NCI-H146 treated with DMSO at 0.1 percent for 48 hours (cell line): Measurements from ENCODE around the gene C4BPA.

Experiments used
- DNase-seq: peaks from one replicate; lab custom pipeline; 2025; ENCODE audit not compliant: unreplicated experiment; lab: John Stamatoyannopoulos, UW

C4BPA gene

GRCh38 chr1:207077012-207077411 is 27.0 kb upstream of the C4BPA start:
- DNase-seq: no peak

- peak; percentile 55 for DNase-seq
Observed at GRCh38 chr1:207077470-207078377, 26.3 kb upstream of the C4BPA start.

DNA sequence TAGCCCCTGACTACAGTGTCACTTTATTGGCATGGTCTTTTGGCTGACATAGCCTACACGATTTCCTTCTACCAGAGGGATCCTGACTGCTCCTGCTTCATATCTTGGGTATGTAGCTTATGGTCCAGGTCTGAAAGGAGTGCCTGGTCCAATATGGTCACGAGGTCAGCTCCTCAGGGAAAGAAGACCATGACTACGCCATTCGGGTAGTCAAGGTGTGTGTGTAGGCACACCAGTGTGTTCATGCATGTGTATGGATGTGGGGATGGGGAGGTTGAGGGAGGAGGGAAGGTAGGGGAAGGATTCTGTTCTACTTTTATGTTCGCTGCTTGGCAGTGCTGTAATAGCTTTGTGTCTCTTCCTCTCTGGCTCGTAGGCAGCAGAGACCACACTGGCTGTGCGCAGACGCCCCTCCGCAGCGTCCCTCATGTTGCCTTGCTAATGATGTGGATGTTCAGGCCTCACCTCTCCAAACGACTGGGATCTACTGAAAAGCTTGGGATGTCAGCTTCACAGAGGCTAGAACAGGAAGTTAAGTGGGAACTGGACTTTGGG is 25.4 kb upstream of the C4BPA start:
- no peak for DNase-seq

- no peak for DNase-seq
Observed at GRCh38 chr1:207079706-207080241, 24.3 kb upstream of the C4BPA start.

DNA sequence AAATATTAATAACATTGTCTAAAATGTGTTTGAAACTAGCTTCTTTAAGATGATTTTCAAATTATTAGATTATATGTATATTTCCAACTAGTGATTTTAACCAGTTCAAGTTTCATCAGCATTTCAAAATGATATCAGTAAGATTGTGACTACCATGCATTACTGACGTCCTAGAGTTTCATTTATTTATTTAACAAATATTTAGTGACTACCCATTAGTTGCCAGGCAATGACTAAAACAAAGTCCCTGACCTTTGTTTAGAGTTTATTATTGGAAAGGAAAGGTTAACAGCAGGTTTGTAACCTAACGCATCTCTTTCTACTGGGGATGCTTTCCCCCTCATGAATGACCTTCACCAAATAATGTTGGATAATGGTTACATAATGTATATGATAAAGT is 22.9 kb upstream of the C4BPA start:
- DNase-seq: no peak

- no peak for DNase-seq
Observed at GRCh38 chr1:207081806-207082205, 22.2 kb upstream of the C4BPA start.

DNA sequence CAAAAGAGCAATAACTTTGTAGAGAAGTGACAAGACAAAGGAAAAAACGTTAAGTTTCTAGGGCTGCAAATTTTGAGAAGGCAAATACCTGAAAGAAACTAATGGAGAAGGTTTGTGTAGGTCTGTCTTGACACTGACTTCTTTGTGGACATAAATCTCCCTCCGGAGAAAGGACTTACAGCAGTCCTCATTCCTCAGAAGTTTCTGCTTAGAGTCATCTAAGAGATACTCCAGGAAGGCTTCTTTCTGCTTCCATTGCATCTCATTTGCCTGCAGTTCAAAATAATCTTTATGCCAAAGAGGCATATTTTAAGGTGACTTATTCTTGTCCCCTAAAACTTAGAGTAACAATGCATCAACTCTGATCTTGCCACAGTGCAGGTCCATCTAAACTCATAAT is 19.8 kb upstream of the C4BPA start:
- DNase-seq: no peak

- DNase-seq: no peak
Observed at GRCh38 chr1:207084701-207085180, 19.3 kb upstream of the C4BPA start.

DNA sequence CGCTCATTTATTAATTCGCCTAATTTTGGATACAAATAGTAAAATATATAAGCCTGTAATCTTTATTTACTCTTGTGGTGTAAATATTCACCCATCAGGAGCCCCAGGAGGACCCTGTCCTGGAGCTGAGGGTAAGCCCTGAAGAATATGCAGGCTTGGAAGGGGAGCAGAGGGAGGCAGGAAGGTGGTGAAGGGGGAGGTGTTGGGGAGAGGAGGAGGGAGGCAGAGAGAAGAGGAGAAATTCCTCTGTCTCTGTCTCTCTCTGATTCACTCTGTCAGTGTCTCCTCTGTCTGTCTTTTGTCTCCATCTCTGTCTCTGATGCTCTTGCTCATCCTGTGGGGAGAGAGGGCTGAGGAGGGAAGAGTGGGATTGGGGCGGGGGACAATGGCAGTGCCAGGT is 18.1 kb upstream of the C4BPA start:
- no peak for DNase-seq

GRCh38 chr1:207088161-207088560 is 15.9 kb upstream of the C4BPA start:
- DNase-seq: no peak

GRCh38 chr1:207088701-207089626 is 15.1 kb upstream of the C4BPA start, which contains the start of gene C4BPB:
Gene C4BPB, plus strand, starts transcription at chr1:207088860. Its CDS starts 672 bp downstream, at chr1:207089532.
- no peak for DNase-seq

DNA sequence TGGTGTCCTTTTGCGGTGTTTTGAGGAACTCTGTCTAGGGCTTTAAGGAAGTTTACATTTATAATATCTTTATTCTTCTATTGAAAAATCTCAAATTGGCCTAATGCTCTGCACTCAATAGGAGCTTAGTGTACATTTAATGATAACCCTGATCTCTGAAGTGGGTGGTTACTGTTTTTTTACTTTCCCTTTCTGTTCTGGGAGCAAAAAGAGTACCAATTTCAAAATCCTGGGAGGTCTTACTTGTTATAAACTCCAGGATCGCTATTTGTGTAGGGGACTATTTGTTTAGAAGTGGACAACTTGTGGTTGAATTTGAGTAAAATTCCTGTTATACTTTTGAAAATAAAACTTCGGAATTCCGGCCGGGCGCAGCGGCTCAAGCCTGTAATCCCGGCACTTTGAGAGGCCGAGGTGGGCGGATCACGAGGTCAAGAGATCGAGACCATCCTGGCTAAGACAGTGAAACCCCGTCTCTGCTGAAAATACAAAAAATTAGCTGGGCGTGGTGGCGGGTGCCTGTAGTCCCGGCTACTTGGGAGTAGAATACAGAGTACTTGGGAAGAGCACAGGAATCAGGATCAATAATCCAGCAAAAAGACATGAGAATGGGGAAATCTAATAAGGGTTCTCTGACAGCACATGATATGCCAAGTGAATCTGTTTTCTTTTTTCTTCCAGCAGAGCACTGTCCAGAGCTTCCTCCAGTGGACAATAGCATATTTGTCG is 14.2 kb upstream of the C4BPA start:
- no peak for DNase-seq

DNA sequence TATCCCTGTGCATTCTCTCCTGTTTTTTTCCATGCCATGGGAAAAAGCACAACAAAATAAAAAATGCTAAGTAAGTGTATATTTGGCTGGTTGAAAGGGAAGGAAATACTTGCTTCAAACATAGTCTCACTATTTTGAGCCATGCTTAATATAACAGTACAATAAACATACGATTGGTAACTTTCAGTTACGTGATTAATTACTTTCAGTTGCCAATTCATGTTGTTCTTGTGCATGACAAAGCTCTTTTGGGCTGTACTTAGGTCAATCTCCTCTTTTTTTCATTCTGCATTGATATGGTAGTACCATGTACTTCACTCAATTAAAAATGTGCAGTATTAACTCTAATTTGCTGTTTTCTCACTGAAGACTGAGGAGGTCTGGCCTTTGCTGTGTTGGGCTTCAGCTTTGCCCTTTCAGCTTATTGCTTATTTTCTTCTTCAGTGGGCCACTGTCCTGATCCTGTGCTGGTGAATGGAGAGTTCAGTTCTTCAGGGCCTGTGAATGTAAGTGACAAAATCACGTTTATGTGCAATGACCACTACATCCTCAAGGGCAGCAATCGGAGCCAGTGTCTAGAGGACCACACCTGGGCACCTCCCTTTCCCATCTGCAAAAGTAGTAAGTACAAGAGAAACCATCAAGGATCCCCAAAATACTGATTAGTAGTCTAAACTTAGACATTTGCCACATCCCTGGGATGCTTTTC is 12.7 kb upstream of the C4BPA start:
- no peak for DNase-seq

DNA sequence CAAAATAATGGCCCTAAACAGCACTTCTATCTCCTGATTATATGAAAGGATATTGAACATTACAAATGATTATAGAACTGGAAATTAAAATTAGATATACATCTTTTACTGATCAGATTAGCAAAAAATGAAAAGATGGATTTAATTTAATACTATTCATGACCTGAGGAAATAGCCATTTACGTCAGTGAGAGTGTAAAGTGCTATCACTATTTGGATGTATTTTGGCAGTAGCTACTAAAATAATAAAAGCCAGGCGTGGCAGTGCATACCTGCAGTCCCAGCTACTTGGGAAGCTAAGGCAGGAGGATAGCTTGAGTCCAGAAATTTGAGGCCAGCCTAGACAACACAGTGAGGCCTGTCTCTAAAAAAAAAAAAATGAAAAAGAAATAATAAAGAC is 10.1 kb upstream of the C4BPA start:
- no peak for DNase-seq

GRCh38 chr1:207097871-207098324 is 6.1 kb upstream of the C4BPA start:
- DNase-seq: no peak

GRCh38 chr1:207101720-207102119 is 2.3 kb upstream of the C4BPA start:
- DNase-seq: no peak

DNA sequence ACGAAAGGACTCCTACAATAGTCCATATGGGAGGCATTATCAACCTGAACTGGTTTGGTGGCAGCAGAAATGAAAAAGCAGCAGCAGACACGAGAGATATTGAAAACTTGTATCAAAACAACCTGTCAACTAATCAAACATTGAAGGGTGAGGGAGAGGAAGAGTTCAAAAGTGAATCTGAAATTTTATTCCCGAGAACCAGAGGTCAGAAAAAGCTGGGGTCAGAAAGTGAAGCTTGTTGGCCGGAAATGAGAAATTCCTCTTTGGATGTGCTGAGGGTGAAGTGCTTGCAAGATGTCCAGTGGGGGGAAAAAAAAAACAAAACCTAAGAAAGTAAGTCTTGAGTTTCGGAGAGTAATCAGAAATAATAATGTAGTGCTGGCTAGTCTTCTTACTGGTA is 1.9 kb upstream of the C4BPA start:
- no peak for DNase-seq

DNA sequence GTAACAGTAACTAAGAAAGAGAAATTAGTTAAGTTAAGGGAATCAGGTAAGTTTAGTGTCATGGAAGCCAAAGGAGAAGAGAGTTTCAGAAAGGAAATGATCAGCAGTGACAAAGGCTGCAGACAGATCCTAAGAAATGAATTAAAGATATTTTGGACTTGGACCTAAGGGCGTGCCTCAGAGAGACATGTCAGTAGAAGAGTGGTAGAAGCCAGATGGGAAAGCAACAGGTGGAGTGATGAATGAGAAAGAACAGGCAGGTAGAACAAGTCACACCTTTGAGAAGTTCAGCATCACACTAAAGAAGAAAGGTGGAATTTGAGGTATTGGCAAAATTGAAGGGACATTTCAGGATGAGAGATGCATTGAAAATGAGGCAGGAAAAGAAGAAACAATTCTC is 1.4 kb upstream of the C4BPA start:
- DNase-seq: no peak

DNA sequence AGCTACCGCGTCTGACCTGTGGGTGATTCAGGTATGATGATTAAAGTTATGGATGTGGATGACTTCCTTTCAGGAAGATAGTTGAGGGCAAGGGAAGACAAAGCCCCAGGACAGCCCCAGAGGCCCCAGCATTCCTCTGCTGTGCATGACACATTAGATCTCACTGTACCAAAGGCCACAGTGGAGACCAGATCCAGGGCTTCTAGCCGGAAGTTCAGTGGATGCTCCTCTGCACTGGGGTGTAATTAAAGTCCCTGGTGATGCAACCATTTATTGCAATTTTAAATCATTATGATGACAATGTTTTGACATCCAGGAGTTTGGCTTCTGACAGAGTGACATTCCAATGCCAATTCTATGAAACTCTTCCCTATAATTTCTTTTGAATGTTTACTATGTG is 5.0 kb downstream of the C4BPA start:
- DNase-seq: no peak
